ENCODE data around the gene VWF. TPM values are rescaled to one million over a fixed set of nuclear protein-coding genes. Genes with fewer than 3 reads are reported as not detected.
"Not testable (repeated sequence)": the region's sequence is repeated elsewhere in the genome, so short reads cannot be mapped to it uniquely, and the experiment has no call there.

Gene VWF
- total RNA-seq, 1 donor from 2014 or later, result 238 TPM

DNA sequence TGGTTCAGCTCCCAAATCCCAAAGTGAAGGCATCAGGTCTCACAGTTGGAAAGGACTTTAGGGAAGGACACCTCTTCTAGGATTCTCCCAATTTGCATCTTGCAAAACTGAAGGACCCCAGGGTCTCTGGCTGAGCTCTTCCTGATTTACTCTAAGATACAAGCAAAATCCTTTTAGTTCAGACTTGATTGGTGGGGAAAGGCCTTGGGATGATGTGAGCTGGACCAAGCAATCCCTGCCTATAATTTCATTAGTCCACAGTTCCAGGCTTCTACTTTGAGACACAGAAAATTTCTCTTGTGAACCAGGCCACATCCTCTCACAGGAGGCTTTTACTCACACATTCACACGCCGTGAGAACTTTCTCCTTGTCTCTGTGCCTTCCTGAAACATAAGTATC lies 23.6 kb upstream of the VWF start:
- ATAC-seq (ENCODE audit: poor library complexity), result no peak
- no peak for DNase-seq
- intact Hi-C loops (cut with DNase I), result no loop called here

DNA sequence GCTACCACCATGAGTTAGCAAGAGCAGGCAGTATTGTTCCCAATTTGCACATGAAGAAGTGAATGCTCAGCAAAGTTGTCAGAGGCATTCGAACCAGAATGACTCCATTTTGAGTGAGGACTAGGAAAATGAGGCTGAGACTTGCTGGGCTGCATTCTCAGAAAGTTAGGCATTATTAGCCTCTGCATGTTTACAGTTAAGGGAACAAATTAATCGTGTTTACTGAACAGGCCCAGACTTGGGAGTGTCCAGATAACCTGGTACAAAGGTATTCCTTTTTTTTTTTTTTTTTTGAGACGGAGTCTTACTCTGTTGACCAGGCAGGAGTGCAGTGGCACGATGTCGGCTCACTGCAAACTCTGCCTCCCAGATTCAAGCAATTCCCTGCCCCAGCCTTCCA lies 22.5 kb upstream of the VWF start:
- intact Hi-C loops (cut with DNase I), result no loop called here
- DNase-seq, result no peak
- no peak for ATAC-seq (ENCODE audit: poor library complexity)

DNA sequence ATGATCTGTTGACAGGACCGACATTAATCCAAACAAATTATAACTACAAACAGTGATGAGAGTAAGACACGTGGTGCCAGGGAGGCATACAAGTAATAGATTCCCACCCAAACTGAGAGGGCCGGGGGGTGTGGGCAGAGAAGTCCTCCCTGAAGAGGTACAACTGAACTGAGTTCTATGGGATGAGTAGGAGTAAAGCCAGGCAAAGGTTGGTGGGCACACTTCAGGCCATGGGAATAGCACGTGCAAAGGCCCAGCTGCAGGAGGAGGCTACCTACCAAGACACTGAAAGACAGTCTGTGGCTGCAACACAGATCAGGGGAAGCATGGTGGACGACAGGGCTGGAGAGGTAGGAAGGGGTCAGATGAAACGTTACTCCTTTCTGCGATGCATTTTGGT lies 22.0 kb upstream of the VWF start:
- no peak for DNase-seq
- intact Hi-C loops (cut with DNase I), result no loop called here

DNA sequence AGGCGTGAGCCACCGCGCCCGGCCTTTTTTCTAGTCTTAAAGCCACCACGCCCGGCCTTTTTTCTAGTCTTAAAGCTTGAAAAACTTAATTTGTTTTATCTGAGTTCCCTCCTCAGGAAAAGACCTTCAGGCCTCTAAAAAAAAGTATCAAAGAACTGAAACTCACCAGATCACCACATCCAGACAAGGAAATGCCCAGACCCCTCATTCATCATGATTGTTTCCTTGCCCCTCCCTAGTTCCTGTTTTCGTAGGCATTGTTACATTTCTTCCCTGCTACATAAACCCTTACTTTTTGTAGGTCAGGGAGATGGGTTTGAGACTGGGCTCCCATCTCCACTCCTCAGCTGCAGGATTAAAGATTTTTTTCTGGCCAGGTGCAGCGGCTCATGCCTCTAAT lies 21.1 kb upstream of the VWF start:
- intact Hi-C loops (cut with DNase I), result no loop called here
- ATAC-seq (ENCODE audit: poor library complexity) (no peak), DNase-seq (no peak)

More for the DNA sequence above, 22.0 kb upstream of the VWF start:
- ATAC-seq (ENCODE audit: poor library complexity), result no peak

- ATAC-seq (ENCODE audit: poor library complexity) (no peak), DNase-seq (no peak)
- intact Hi-C loops (cut with DNase I), result no loop called here
These were observed 18.8 kb upstream of the VWF start for GRCh38 chr12:6143303-6143675.

DNA sequence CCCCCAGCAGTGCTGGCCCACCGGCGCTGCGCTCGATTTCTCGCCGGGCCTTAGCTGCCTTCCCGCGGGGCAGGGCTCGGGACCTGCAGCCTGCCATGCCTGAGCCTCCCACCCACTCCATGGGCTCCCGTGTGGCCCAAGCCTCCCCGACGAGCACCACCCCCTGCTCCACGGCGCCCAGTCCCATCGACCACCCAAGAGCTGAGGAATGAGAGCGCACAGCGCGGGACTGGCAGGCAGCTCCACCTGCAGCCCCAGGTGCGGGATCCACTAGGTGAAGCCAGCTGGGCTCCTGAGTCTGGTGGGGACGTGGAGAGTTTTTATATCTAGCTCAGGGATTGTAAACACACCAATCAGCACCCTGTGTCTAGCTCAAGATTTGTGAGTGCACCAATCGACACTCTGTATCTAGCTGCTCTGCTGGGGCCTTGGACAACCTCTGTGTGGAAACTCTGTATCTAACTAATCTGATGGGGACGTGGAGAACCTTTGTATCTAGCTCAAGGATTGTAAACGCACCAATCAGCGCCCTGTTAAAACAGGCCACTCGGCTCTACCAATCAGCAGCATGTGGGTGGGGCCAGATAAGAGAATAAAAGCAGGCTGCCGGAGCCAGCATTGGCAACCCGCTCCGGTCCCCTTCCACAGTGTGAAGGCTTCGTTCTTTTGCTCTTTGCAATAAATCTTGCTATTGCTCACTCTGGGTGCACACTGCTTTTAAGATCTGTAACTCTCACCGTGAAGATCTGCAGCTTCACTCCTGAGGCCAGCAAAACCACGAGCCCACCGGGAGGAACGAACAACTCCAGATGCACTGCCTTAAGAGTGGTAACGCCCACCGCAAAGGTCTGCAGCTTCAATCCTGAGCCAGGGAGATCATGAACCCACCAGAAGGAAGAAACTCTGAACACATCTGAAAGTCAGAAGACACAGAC lies 18.2 kb upstream of the VWF start:
- ATAC-seq (ENCODE audit: poor library complexity); intact Hi-C loops (cut with DNase I): not testable (repeated sequence)

GRCh38 chr12:6141731-6142367 lies 17.4 kb upstream of the VWF start:
- intact Hi-C loops (cut with DNase I); DNase-seq; ATAC-seq (ENCODE audit: poor library complexity): not testable (repeated sequence)

More for the DNA sequence above, 18.2 kb upstream of the VWF start:
- DNase-seq, result not testable (repeated sequence)

DNA sequence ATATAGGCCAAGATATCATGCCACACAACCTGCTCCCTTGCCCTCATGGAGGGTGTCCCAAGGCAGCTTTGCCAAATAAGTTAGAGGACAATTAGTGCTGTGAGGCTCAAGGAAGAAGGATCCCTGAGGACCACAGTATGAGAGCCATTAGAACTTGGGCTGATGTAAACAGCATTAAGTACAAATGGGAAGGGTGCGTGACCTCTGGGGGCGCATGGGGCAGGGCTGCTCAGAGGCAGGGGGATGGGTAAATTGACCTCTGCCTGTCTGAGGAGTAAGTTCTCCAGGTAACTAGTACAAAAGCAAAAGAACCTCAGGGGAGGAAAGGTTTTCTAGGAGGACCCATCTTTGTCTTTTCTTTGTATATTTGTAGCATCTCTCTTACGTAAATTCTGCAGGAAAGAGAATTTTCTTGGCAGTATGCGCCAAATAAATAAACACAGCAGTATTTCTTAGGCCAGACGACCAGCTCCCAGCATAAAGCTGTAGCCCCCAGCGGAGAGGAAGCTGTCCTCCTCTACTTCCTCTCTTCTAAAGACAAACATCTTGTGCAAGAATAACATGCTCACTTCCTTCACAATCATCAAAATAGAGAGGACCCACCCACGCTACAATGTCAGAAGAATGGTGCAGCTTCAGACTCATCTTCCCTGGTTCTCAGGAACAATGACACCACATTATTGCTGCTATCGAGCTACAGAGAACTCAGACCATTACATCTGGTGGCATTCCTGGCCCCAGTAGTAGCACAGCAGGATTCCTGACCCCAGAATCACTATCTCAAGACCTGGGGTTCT lies 16.4 kb upstream of the VWF start:
- peak; percentile 75 for ATAC-seq (ENCODE audit: poor library complexity)
- intact Hi-C loops (cut with DNase I), result no loop called here
- DNase-seq, result no peak

- DNase-seq (no peak), ATAC-seq (ENCODE audit: poor library complexity) (no peak)
- intact Hi-C loops (cut with DNase I), result no loop called here
These were observed 10.6 kb upstream of the VWF start for GRCh38 chr12:6135071-6135470.

- intact Hi-C loops (cut with DNase I), result no loop called here
- no peak for DNase-seq
- ATAC-seq (ENCODE audit: poor library complexity), result no peak
These were observed 9.2 kb upstream of the VWF start for GRCh38 chr12:6133642-6134041.

GRCh38 chr12:6132496-6132895 lies 8.0 kb upstream of the VWF start:
- ATAC-seq (ENCODE audit: poor library complexity) (no peak), DNase-seq (no peak)
- intact Hi-C loops (cut with DNase I), result no loop called here

- ATAC-seq (ENCODE audit: poor library complexity), result peak; percentile 56
- no peak for DNase-seq
- intact Hi-C loops (cut with DNase I), result no loop called here
These were observed 789 bp upstream of the VWF start for GRCh38 chr12:6125310-6125608.

- DNase-seq (no peak), ATAC-seq (ENCODE audit: poor library complexity) (no peak)
- intact Hi-C loops (cut with DNase I), result no loop called here
These were observed 1.2 kb downstream of the VWF start for GRCh38 chr12:6123258-6123657.

- no peak for ATAC-seq (ENCODE audit: poor library complexity)
- DNase-seq, result no peak
- intact Hi-C loops (cut with DNase I), result no loop called here
These were observed 2.3 kb downstream of the VWF start for GRCh38 chr12:6122201-6122600.

DNA sequence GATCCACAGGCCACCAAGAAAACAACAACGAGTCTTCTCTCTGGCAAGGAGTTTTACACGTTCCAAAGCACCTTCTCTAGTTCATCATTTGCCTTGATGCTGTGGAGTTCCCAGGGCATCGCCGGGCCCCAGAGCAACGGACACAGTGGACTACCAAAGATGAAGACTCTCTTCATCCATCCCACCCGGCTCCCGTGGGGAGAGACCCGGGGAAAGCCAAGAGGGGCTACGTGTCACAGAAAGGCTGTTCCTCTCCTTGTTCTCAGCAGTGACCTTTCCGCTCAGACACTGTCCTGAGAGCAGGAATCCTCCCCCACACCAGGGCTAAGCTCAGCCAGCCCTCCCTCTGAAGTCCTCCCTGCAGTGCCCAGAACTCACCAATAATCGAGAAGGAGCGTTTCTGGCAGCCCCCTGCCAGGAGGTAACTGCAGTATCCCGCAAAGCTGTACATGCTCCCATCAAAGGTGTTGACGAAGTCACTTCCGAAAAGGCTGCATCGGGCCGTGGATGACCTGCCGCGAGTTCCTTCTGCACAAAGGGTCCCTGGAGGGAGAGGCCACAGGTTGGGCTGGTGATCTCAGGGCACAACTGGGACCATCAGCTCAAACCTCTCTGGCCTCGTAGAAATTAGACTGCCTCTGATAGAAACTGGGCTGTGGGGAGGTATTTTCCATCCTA lies 3.5 kb downstream of the VWF start:
- ATAC-seq (ENCODE audit: poor library complexity) (no peak), DNase-seq (no peak)
- intact Hi-C loops (cut with DNase I), result no loop called here

GRCh38 chr12:6118891-6119568 lies 5.4 kb downstream of the VWF start:
- no peak for ATAC-seq (ENCODE audit: poor library complexity)

DNA sequence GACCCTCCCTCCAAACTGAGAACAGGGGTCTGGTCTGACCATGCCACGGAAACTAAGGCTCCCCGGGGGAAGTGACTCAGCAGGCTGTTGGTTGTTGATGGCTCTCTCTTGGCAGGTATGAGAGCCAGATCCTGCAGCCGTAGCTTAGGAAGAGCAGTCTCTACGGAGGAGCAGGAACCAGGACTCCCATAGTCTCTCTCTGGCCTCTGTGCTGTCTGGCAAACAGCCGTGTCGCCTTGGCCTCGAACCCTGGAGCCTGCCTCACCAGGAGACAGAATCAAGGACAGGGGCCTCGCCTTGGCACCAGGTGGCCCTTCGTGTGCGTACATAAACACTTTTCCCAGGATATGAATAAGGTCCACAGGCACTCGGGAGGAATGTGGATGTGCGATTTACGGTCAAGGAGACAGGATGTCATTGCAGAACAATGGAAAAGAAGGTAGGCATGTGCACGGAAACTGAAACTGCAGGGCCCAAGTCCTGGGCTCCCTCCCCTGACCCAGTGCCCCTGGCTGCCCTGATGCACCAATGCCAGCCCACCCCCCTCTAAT lies 7.9 kb downstream of the VWF start:
- ATAC-seq (ENCODE audit: poor library complexity) (peak; percentile 49), DNase-seq (no peak)
- intact Hi-C loops (cut with DNase I), result no loop called here

More at GRCh38 chr12:6118891-6119568, 5.4 kb downstream of the VWF start:
- intact Hi-C loops (cut with DNase I), result no loop called here
- no peak for DNase-seq

GRCh38 chr12:6115389-6115788 lies 9.1 kb downstream of the VWF start:
- no peak for DNase-seq
- ATAC-seq (ENCODE audit: poor library complexity), result no peak
- intact Hi-C loops (cut with DNase I), result no loop called here

Measured in Right ventricle myocardium superior (tissue), 1 donor.